AG09319 (cell line): ENCODE data around the gene ASS1.

Experiments
- DNase-seq: peaks from one replicate; pipeline ENCODE4 v3.0.0-alpha.2; 2010; ENCODE audit warnings: low read depth; ENCODE audit errors: extremely low read depth
- CTCF ChIP-seq: IDR thresholded peaks from 2 replicates; pipeline ENCODE4 v1.5.1; 2011; ENCODE audit warnings: low read depth, mild to moderate bottlenecking, inconsistent platforms, low read length, moderate library complexity

The ASS1 gene

GRCh38 chr9:130476151-130476730, 31.5 kb downstream of the ASS1 start:
- no peak for DNase-seq
- TF ChIP-seq CTCF: no peak

- DNase-seq: no peak
- no peak for TF ChIP-seq CTCF
Observed at GRCh38 chr9:130477564-130477963, 32.8 kb downstream of the ASS1 start.

- no peak for TF ChIP-seq CTCF
- DNase-seq: no peak
Observed at GRCh38 chr9:130478152-130478551, 33.4 kb downstream of the ASS1 start.

GRCh38 chr9:130478736-130479575, 34.2 kb downstream of the ASS1 start:
- TF ChIP-seq CTCF: no peak
- DNase-seq: no peak

- TF ChIP-seq CTCF: no peak
- no peak for DNase-seq
Observed at GRCh38 chr9:130479587-130479986, 34.8 kb downstream of the ASS1 start.

- no peak for TF ChIP-seq CTCF
- no peak for DNase-seq
Observed at GRCh38 chr9:130480673-130481072, 35.9 kb downstream of the ASS1 start.

- DNase-seq: no peak
- TF ChIP-seq CTCF: no peak
Observed at GRCh38 chr9:130482463-130482862, 37.7 kb downstream of the ASS1 start.
